ENCODE data around the gene DDX10.

GRCh38 chr11:108751444-108751843 lies 86.6 kb downstream of the DDX10 start:
- TF ChIP-seq, protein P1, sequence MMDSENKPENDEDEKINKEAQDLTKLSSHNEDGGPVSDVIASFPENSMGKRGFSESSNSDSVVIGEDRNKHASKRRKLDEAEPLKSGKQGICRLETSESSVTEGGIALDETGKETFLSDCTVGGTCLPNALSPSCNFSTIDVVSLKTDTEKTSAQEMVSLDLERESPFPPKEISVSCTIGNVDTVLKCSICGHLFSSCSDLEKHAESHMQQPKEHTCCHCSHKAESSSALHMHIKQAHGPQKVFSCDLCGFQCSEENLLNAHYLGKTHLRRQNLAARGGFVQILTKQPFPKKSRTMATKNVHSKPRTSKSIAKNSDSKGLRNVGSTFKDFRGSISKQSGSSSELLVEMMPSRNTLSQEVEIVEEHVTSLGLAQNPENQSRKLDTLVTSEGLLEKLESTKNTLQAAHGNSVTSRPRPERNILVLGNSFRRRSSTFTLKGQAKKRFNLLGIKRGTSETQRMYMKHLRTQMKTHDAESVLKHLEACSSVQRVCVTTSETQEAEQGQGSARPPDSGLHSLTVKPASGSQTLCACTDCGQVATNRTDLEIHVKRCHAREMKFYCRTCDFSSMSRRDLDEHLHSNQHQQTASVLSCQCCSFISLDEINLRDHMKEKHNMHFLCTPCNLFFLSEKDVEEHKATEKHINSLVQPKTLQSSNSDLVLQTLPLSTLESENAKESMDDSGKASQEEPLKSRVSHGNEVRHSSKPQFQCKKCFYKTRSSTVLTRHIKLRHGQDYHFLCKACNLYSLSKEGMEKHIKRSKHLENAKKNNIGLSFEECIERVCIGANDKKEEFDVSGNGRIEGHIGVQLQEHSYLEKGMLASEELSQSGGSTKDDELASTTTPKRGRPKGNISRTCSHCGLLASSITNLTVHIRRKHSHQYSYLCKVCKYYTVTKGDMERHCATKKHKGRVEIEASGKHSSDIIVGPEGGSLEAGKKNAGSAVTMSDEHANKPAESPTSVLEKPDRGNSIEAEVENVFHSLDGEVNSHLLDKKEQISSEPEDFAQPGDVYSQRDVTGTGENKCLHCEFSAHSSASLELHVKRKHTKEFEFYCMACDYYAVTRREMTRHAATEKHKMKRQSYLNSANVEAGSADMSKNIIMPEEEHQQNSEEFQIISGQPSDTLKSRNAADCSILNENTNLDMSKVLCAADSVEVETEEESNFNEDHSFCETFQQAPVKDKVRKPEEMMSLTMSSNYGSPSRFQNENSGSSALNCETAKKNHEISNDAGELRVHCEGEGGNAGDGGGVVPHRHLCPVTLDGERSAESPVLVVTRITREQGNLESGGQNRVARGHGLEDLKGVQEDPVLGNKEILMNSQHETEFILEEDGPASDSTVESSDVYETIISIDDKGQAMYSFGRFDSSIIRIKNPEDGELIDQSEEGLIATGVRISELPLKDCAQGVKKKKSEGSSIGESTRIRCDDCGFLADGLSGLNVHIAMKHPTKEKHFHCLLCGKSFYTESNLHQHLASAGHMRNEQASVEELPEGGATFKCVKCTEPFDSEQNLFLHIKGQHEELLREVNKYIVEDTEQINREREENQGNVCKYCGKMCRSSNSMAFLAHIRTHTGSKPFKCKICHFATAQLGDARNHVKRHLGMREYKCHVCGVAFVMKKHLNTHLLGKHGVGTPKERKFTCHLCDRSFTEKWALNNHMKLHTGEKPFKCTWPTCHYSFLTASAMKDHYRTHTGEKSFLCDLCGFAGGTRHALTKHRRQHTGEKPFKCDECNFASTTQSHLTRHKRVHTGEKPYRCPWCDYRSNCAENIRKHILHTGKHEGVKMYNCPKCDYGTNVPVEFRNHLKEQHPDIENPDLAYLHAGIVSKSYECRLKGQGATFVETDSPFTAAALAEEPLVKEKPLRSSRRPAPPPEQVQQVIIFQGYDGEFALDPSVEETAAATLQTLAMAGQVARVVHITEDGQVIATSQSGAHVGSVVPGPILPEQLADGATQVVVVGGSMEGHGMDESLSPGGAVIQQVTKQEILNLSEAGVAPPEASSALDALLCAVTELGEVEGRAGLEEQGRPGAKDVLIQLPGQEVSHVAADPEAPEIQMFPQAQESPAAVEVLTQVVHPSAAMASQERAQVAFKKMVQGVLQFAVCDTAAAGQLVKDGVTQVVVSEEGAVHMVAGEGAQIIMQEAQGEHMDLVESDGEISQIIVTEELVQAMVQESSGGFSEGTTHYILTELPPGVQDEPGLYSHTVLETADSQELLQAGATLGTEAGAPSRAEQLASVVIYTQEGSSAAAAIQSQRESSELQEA (IDR thresholded peaks at IDR 0.05; ENCODE audit: low read depth) = no peak
- TF ChIP-seq GABPB1 (CRISPR knock-in tag; IDR thresholded peaks at IDR 0.05) = no peak
- no peak for TF ChIP-seq CTCF (IDR thresholded peaks at IDR 0.05 in 2 of 3, conservative IDR thresholded peaks at IDR 0.05 in 1 of 3; ENCODE audit: insufficient read depth in 2 of 3, low read depth in 1 of 3, low read length in 3 of 3)
